ENCODE measurements around the gene MPL.

The MPL gene

DNA sequence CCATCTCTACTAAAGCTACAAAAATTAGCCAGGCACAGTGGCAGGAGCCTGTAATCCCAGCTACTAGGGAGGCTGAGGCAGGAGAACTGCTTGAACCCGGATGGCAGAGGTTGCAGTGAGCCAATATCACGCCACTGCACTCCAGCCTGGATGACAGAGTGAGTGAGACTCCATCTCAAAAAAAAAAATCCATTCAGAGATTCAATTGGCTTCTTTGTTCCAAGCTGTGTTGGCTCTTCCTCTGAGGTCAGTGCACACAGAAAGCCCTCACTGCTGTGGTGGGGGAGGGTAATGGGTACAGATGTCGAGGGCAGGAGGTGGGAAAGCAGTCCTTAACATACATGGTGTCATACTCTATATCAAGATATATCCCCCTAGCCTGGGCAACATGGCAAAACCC, 22.1 kb upstream of the MPL start:
- Histone ChIP-seq H4K20me1 (ENCODE audit: low read depth, low read length) (no peaks in the 10 kb centered on the region), H3F3A (ENCODE audit: insufficient read depth) (no peaks in the 10 kb centered on the region), H3K27me3 (ENCODE audit: low read length) (no peaks in the 10 kb centered on the region), H3K79me2 (ENCODE audit: insufficient read depth, low read length) (no peaks in the 10 kb centered on the region), H3K36me3 (ENCODE audit: low read length) (no peaks in the 10 kb centered on the region), H3K9ac (ENCODE audit: low read length) (no peak overlapping the region), H3K4me2 (ENCODE audit: low read depth, low read length, poor library complexity, severe bottlenecking) (no peak overlapping the region), H3K9me3 (ENCODE audit: insufficient read depth, low read length) (no peaks in the 10 kb centered on the region), H2AFZ (ENCODE audit: low read depth, low read length, severe bottlenecking) (no peak overlapping the region), H3K27ac (ENCODE audit: low read depth, low read length) (no peak overlapping the region), H3K4me3 (ENCODE audit: insufficient read depth, low read length, poor library complexity, severe bottlenecking) (no peak overlapping the region), H3K9me2 (replicated peaks; ENCODE audit: insufficient read depth, low read length) (no peaks in the 10 kb centered on the region)
- TF ChIP-seq EZH2phosphoT487 (conservative IDR thresholded peaks at IDR 0.05; ENCODE audit: low read length), result no peak
- TF ChIP-seq, protein P1, sequence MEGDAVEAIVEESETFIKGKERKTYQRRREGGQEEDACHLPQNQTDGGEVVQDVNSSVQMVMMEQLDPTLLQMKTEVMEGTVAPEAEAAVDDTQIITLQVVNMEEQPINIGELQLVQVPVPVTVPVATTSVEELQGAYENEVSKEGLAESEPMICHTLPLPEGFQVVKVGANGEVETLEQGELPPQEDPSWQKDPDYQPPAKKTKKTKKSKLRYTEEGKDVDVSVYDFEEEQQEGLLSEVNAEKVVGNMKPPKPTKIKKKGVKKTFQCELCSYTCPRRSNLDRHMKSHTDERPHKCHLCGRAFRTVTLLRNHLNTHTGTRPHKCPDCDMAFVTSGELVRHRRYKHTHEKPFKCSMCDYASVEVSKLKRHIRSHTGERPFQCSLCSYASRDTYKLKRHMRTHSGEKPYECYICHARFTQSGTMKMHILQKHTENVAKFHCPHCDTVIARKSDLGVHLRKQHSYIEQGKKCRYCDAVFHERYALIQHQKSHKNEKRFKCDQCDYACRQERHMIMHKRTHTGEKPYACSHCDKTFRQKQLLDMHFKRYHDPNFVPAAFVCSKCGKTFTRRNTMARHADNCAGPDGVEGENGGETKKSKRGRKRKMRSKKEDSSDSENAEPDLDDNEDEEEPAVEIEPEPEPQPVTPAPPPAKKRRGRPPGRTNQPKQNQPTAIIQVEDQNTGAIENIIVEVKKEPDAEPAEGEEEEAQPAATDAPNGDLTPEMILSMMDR (IDR thresholded peaks at IDR 0.05; ENCODE audit: insufficient read depth, low read length, poor library complexity, severe bottlenecking), result no peak

- H3K27me3 ChIP-seq (ENCODE audit: low read length), result no peaks in the 10 kb centered on the region
- H4K20me1 ChIP-seq (ENCODE audit: low read depth, low read length), result no peaks in the 10 kb centered on the region
- H3K4me3 ChIP-seq (ENCODE audit: insufficient read depth, low read length, poor library complexity, severe bottlenecking), result no peak overlapping the region
- H3K9me3 ChIP-seq (ENCODE audit: insufficient read depth, low read length), result no peaks in the 10 kb centered on the region
- no peak overlapping the region for H3K27ac ChIP-seq (ENCODE audit: low read depth, low read length)
- H3K9me2 ChIP-seq (replicated peaks; ENCODE audit: insufficient read depth, low read length), result no peaks in the 10 kb centered on the region
- no peaks in the 10 kb centered on the region for H3K36me3 ChIP-seq (ENCODE audit: low read length)
- TF ChIP-seq, protein P1 (IDR thresholded peaks at IDR 0.05; ENCODE audit: insufficient read depth, low read length, poor library complexity, severe bottlenecking), result no peak
- TF ChIP-seq EZH2phosphoT487 (conservative IDR thresholded peaks at IDR 0.05; ENCODE audit: low read length), result no peak
- H3K4me2 ChIP-seq (ENCODE audit: low read depth, low read length, poor library complexity, severe bottlenecking), result no peak overlapping the region
- H2AFZ ChIP-seq (ENCODE audit: low read depth, low read length, severe bottlenecking), result no peak overlapping the region
- no peak overlapping the region for H3K9ac ChIP-seq (ENCODE audit: low read length)
- no peaks in the 10 kb centered on the region for H3F3A ChIP-seq (ENCODE audit: insufficient read depth)
- no peaks in the 10 kb centered on the region for H3K79me2 ChIP-seq (ENCODE audit: insufficient read depth, low read length)
Measured at GRCh38 chr1:43315963-43316737, 21.5 kb upstream of the MPL start.

GRCh38 chr1:43316738-43317520, 20.7 kb upstream of the MPL start:
- TF ChIP-seq EZH2phosphoT487 (conservative IDR thresholded peaks at IDR 0.05; ENCODE audit: low read length), result no peak
- TF ChIP-seq, protein P1 (IDR thresholded peaks at IDR 0.05; ENCODE audit: insufficient read depth, low read length, poor library complexity, severe bottlenecking), result no peak
- H3K9me2 ChIP-seq (replicated peaks; ENCODE audit: insufficient read depth, low read length), result no peaks in the 10 kb centered on the region
- no peaks in the 10 kb centered on the region for H3K27me3 ChIP-seq (ENCODE audit: low read length)
- no peaks in the 10 kb centered on the region for H4K20me1 ChIP-seq (ENCODE audit: low read depth, low read length)
- H3K4me3 ChIP-seq (ENCODE audit: insufficient read depth, low read length, poor library complexity, severe bottlenecking), result no peak overlapping the region
- H3K36me3 ChIP-seq (ENCODE audit: low read length), result no peaks in the 10 kb centered on the region
- no peak overlapping the region for H3K27ac ChIP-seq (ENCODE audit: low read depth, low read length)
- H3K9ac ChIP-seq (ENCODE audit: low read length), result no peak overlapping the region
- no peak overlapping the region for H2AFZ ChIP-seq (ENCODE audit: low read depth, low read length, severe bottlenecking)
- H3F3A ChIP-seq (ENCODE audit: insufficient read depth), result no peaks in the 10 kb centered on the region
- H3K4me2 ChIP-seq (ENCODE audit: low read depth, low read length, poor library complexity, severe bottlenecking), result no peak overlapping the region
- no peaks in the 10 kb centered on the region for H3K9me3 ChIP-seq (ENCODE audit: insufficient read depth, low read length)
- H3K79me2 ChIP-seq (ENCODE audit: insufficient read depth, low read length), result no peaks in the 10 kb centered on the region

All from SU-DHL-6 (cell line).